Neural cell (in vitro differentiated cells): Measurements from ENCODE around the gene EXOSC3.
"Not testable (repeated sequence)": the region's sequence is repeated elsewhere in the genome, so short reads cannot be mapped to it uniquely, and the experiment has no call there.

ENCODE experiments used
- CTCF ChIP-seq: fragments of 450-650 bp; IDR thresholded peaks from 2 replicates; pipeline ENCODE4 v1.5.1; 2014; ENCODE audit warnings: antibody characterized with exemption, mild to moderate bottlenecking, moderate library complexity; ENCODE audit not compliant: poor library complexity, severe bottlenecking
- EP300 ChIP-seq: fragments of 450-650 bp; conservative IDR thresholded peaks from 2 replicates; pipeline ENCODE4 v1.6.1; 2014; ENCODE audit warnings: antibody characterized with exemption, mild to moderate bottlenecking, moderate library complexity; ENCODE audit not compliant: poor library complexity, severe bottlenecking
- EZH2 ChIP-seq: fragments of 200-600, 300-800 bp; shearing (Covaris generic), sonication (generic); IDR thresholded peaks from 2 replicates; pipeline ENCODE4 v1.6.1; 2014; ENCODE audit warnings: antibody characterized with exemption, low read length, borderline replicate concordance, mild to moderate bottlenecking; ENCODE audit not compliant: insufficient read depth, poor library complexity, severe bottlenecking
- MXI1 ChIP-seq: fragments of 450-650 bp; conservative IDR thresholded peaks from 2 replicates; pipeline ENCODE4 v1.6.1; 2014; ENCODE audit warnings: antibody characterized with exemption, mild to moderate bottlenecking; ENCODE audit not compliant: poor library complexity, severe bottlenecking
- POLR2AphosphoS5 ChIP-seq: IDR thresholded peaks from 2 replicates; pipeline ENCODE4 v1.6.1; 2012
- RAD21 ChIP-seq: fragments of 450-650 bp; conservative IDR thresholded peaks from 2 replicates; pipeline ENCODE4 v1.6.1; 2014; ENCODE audit warnings: antibody characterized with exemption, mild to moderate bottlenecking, moderate library complexity
- REST ChIP-seq: IDR thresholded peaks from 2 replicates; pipeline ENCODE4 v1.6.1; 2012; ENCODE audit warnings: borderline replicate concordance
- SMC3 ChIP-seq: fragments of 450-650 bp; conservative IDR thresholded peaks from 2 replicates; pipeline ENCODE4 v1.6.1; 2014; ENCODE audit warnings: antibody characterized with exemption, mild to moderate bottlenecking, moderate library complexity; ENCODE audit not compliant: poor library complexity

GRCh38 chr9:37809676-37810075, 24.8 kb upstream of the EXOSC3 start:
- TF ChIP-seq POLR2AphosphoS5, CTCF, SMC3, MXI1, EZH2, RAD21, REST, EP300: not testable (repeated sequence)
